GM23338 (cell line): Measurements from ENCODE around the gene TMEM179B. TPM values are rescaled to one million over a fixed set of nuclear protein-coding genes. Genes with fewer than 3 reads are reported as not detected.

Experiments
- ATAC-seq: fragments of 200-7000 bp; cut with Tn5 transposase; 3 replicates; pipeline ENCODE4 v1.9.1; 2020
- DNase-seq: peaks from one replicate; pipeline ENCODE4 v3.0.0-alpha.2; 2015; ENCODE audit warnings: low spot score
- H2AFZ ChIP-seq: fragments of 200-600 bp; sonication (generic); 2 replicates; pipeline ENCODE4 v1.8.0; 2016; ENCODE audit warnings: antibody characterized with exemption, mild to moderate bottlenecking, moderate library complexity
- H3F3A ChIP-seq: fragments of 200-600 bp; sonication (generic); replicated peaks from 2 replicates; pipeline ENCODE4 v1.8.0; 2017; ENCODE audit warnings: antibody characterized with exemption, mixed run types, low read depth
- H3K27ac ChIP-seq: fragments of 200-600 bp; sonication (generic); 2 replicates; pipeline ENCODE4 v1.6.1; 2016; ENCODE audit warnings: low read depth
- H3K27me3 ChIP-seq: fragments of 200-600 bp; sonication (generic); 2 replicates; pipeline ENCODE4 v1.8.0; 2016; ENCODE audit warnings: mild to moderate bottlenecking, mixed run types, moderate library complexity; ENCODE audit not compliant: insufficient read depth
- H3K36me3 ChIP-seq: fragments of 200-600 bp; sonication (generic); 2 replicates; pipeline ENCODE4 v1.8.0; 2016; ENCODE audit warnings: mild to moderate bottlenecking; ENCODE audit not compliant: insufficient read depth
- H3K4me1 ChIP-seq: fragments of 200-600 bp; sonication (generic); 2 replicates; pipeline ENCODE4 v1.8.0; 2016; ENCODE audit warnings: mild to moderate bottlenecking, moderate library complexity; ENCODE audit not compliant: insufficient read depth
- H3K4me2 ChIP-seq: fragments of 200-600 bp; sonication (generic); 2 replicates; pipeline ENCODE4 v1.7.1; 2017; ENCODE audit warnings: mixed run types
- H3K4me3 ChIP-seq: fragments of 200-600 bp; sonication (generic); 2 replicates; pipeline ENCODE4 v1.6.1; 2016; ENCODE audit warnings: mixed run types
- H3K79me2 ChIP-seq: fragments of 200-600 bp; sonication (generic); replicated peaks from 2 replicates; pipeline ENCODE4 v1.8.0; 2017; ENCODE audit warnings: mild to moderate bottlenecking; ENCODE audit not compliant: insufficient read depth
- H3K9me2 ChIP-seq: fragments of 200-600 bp; sonication (generic); 2 replicates; pipeline ENCODE4 v1.8.0; 2017; ENCODE audit not compliant: insufficient read depth
- H4K20me1 ChIP-seq: fragments of 200-600 bp; sonication (generic); replicated peaks from 2 replicates; pipeline ENCODE4 v1.8.0; 2017; ENCODE audit warnings: mild to moderate bottlenecking; ENCODE audit not compliant: insufficient read depth
- H3K27ac Mint-ChIP-seq: 2 replicates; pipeline ENCODE4 v1.8.0; 2020; ENCODE audit warnings: inconsistent platforms, mild to moderate bottlenecking, moderate library complexity, mixed read lengths
- H3K27me3 Mint-ChIP-seq: 3 replicates; pipeline ENCODE4 v1.8.0; 2022; ENCODE audit warnings: low read depth, mild to moderate bottlenecking, moderate library complexity, mixed read lengths, inconsistent platforms; ENCODE audit not compliant: insufficient read depth, poor library complexity
- H3K36me3 Mint-ChIP-seq: 3 replicates; pipeline ENCODE4 v1.8.0; 2021; ENCODE audit warnings: low read depth, mild to moderate bottlenecking, inconsistent platforms, moderate library complexity, mixed read lengths
- H3K4me1 Mint-ChIP-seq: 3 replicates; pipeline ENCODE4 v1.8.0; 2020; ENCODE audit warnings: mild to moderate bottlenecking, inconsistent platforms, mixed read lengths
- H3K4me3 Mint-ChIP-seq: 3 replicates; pipeline ENCODE4 v1.8.0; 2021; ENCODE audit warnings: moderate library complexity, mild to moderate bottlenecking, inconsistent platforms, mixed read lengths
- H3K9me3 Mint-ChIP-seq: 3 replicates; pipeline ENCODE4 v1.8.0; 2020; ENCODE audit warnings: moderate library complexity, mild to moderate bottlenecking, inconsistent platforms, mixed read lengths
- CREB1 ChIP-seq: fragments of 250-450 bp; sonication (Bioruptor Pico); IDR thresholded peaks from 2 replicates; pipeline ENCODE4 v1.5.0; 2020; ENCODE audit warnings: low read depth, mild to moderate bottlenecking, moderate library complexity
- ETS1 ChIP-seq: IDR thresholded peaks from 2 replicates; pipeline ENCODE4 v1.6.1; 2016; ENCODE audit warnings: antibody characterized with exemption
- EZH2 ChIP-seq: fragments of 200-600 bp; sonication (generic); IDR thresholded peaks from one replicate; pipeline ENCODE4 v1.8.0; 2017; ENCODE audit warnings: antibody characterized with exemption, mild to moderate bottlenecking, low read depth; ENCODE audit not compliant: unreplicated experiment
- EZH2phosphoT487 ChIP-seq: fragments of 200-600 bp; sonication (generic); IDR thresholded peaks from one replicate; pipeline ENCODE4 v1.8.1; 2018; ENCODE audit warnings: antibody characterized with exemption; ENCODE audit not compliant: unreplicated experiment
- JUNB ChIP-seq: IDR thresholded peaks from one replicate; pipeline ENCODE4 v1.6.1; 2016; ENCODE audit warnings: antibody characterized with exemption; ENCODE audit not compliant: unreplicated experiment
- NANOG ChIP-seq: IDR thresholded peaks from 2 replicates; pipeline ENCODE4 v1.6.1; 2016; ENCODE audit warnings: antibody characterized with exemption, borderline replicate concordance
- POLR2AphosphoS5 ChIP-seq: IDR thresholded peaks from 2 replicates; pipeline ENCODE4 v1.6.1; 2016; ENCODE audit warnings: antibody characterized with exemption, low read depth
- REST ChIP-seq: IDR thresholded peaks from one replicate; pipeline ENCODE4 v1.6.1; 2018; ENCODE audit warnings: antibody characterized with exemption; ENCODE audit not compliant: unreplicated experiment
- STAT1 ChIP-seq: IDR thresholded peaks from one replicate; pipeline ENCODE4 v1.6.1; 2016; ENCODE audit warnings: antibody characterized with exemption; ENCODE audit not compliant: unreplicated experiment
- ZNF114 ChIP-seq: fragments of 250-450 bp; sonication (Bioruptor Pico); IDR thresholded peaks from 2 replicates; pipeline ENCODE4 v1.5.0; 2020; ENCODE audit warnings: mild to moderate bottlenecking, moderate library complexity
- ZNF331 ChIP-seq: fragments of 250-450 bp; sonication (Bioruptor Pico); IDR thresholded peaks from 2 replicates; pipeline ENCODE4 v1.5.0; 2020; ENCODE audit warnings: low read depth, mild to moderate bottlenecking, moderate library complexity
- ZNF462 ChIP-seq: fragments of 250-450 bp; sonication (Bioruptor Pico); IDR thresholded peaks from 2 replicates; pipeline ENCODE4 v1.5.0; 2020; ENCODE audit warnings: mild to moderate bottlenecking, moderate library complexity
- polyA plus RNA-seq: library from polyadenylated mRNA; unstranded; fragments of >200 nt; fragmentation: Nextera tagmentation; extraction: Ambion mirVana; gene quantifications from 2 replicates; pipeline ENCODE4 v1.2.1, GENCODE V29; 2016
- total RNA-seq: library from RNA; depleted of rRNA; stranded (reverse); fragments of >200 nt; shearing (Covaris generic); gene quantifications from 2 replicates; pipeline ENCODE4 v1.2.3, GENCODE V29; 2014
- TF ChIP-seq, protein P1 (sequence below), 2 experiments: fragments of 200-600 bp in 1 of 2; sonication (generic) in 1 of 2; conservative IDR thresholded peaks; 2 replicates each; pipeline versions ENCODE4 v1.5.1 to v1.6.1; 2016 to 2017; ENCODE audit warnings: antibody characterized with exemption in 2 of 2, low read depth in 2 of 2, mild to moderate bottlenecking in 2 of 2, moderate library complexity in 1 of 2

TMEM179B gene
- total and polyA plus RNA-seq, 2 experiments from 2014 or later, result 16.9 to 17.5 TPM

GRCh38 chr11:62830904-62831519, 43.8 kb downstream of the TMEM179B start:
- no peak overlapping the region for H2AFZ ChIP-seq
- H3K4me2 ChIP-seq, result peak overlapping the region; percentile 97
- Mint-ChIP-seq H3K4me3 (peak overlapping the region; percentile 94), H3K27ac (peak overlapping the region; percentile 100), H3K9me3 (no peaks in the 10 kb centered on the region; the same call in 2 of the 3 replicates), H3K4me1 (peaks cover 19% of the 10 kb centered on the region), H3K36me3 (peaks cover 58% of the 10 kb centered on the region), H3K27me3 (peaks cover 17% of the 10 kb centered on the region)
- no peak for TF ChIP-seq POLR2AphosphoS5
- TF ChIP-seq ETS1, result no peak
- TF ChIP-seq ZNF331 (CRISPR knock-in tag), result no peak
- no peak for TF ChIP-seq REST
- TF ChIP-seq EZH2, result no peak
- TF ChIP-seq JUNB, result no peak
- TF ChIP-seq CREB1 (CRISPR knock-in tag), result no peak
- TF ChIP-seq EZH2phosphoT487, result no peak
- no peak for TF ChIP-seq ZNF462
- TF ChIP-seq STAT1, result no peak
- TF ChIP-seq, protein P1, sequence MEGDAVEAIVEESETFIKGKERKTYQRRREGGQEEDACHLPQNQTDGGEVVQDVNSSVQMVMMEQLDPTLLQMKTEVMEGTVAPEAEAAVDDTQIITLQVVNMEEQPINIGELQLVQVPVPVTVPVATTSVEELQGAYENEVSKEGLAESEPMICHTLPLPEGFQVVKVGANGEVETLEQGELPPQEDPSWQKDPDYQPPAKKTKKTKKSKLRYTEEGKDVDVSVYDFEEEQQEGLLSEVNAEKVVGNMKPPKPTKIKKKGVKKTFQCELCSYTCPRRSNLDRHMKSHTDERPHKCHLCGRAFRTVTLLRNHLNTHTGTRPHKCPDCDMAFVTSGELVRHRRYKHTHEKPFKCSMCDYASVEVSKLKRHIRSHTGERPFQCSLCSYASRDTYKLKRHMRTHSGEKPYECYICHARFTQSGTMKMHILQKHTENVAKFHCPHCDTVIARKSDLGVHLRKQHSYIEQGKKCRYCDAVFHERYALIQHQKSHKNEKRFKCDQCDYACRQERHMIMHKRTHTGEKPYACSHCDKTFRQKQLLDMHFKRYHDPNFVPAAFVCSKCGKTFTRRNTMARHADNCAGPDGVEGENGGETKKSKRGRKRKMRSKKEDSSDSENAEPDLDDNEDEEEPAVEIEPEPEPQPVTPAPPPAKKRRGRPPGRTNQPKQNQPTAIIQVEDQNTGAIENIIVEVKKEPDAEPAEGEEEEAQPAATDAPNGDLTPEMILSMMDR (conservative IDR thresholded peaks at IDR 0.05; ENCODE audit: low read depth in 2 of 2), result no peak
- no peak for TF ChIP-seq NANOG
- TF ChIP-seq ZNF114, result no peak
- peaks cover 14% of the 10 kb centered on the region for H3K4me1 ChIP-seq
- no peaks in the 10 kb centered on the region for H3K9me2 ChIP-seq
- H3K79me2 ChIP-seq, result peaks cover 36% of the 10 kb centered on the region
- DNase-seq (peak; percentile 74), ATAC-seq (peak; percentile 17)
- peaks cover 36% of the 10 kb centered on the region; the same call in 1 of the 2 replicates for H3F3A ChIP-seq
- H4K20me1 ChIP-seq, result peaks cover 14% of the 10 kb centered on the region
- peak overlapping the region; percentile 89 for H3K27ac ChIP-seq
- peaks cover 14% of the 10 kb centered on the region for H3K36me3 ChIP-seq
- H3K4me3 ChIP-seq, result peak overlapping the region; percentile 93
- no peaks in the 10 kb centered on the region for H3K27me3 ChIP-seq
